ENCODE data around the gene HOXA3. TPM values are rescaled to one million over a fixed set of nuclear protein-coding genes. Genes with fewer than 3 reads are reported as not detected.

Gene HOXA3
- total and polyA plus RNA-seq, 9 of the 15 experiments (the other 6 are each of a cell fraction or from before 2014, with no cell fraction given) = 0.04 to 0.13 TPM; not detected in 7

- Histone ChIP-seq H3K27ac (ENCODE audit: extremely low read depth, low read depth, low read length) (no peak overlapping the region), H4K20me1 (replicated peaks; ENCODE audit: control insufficient read depth, insufficient read depth, low read length) (no peaks in the 10 kb centered on the region), H3K9me1 (ENCODE audit: control insufficient read depth, insufficient read depth, low read length) (no peaks in the 10 kb centered on the region), H3K27me3 (ENCODE audit: control insufficient read depth in 2 of 2, insufficient read depth in 2 of 2, low read length in 2 of 2) (peaks cover 53 to 91% of the 10 kb centered on the region in 2 experiments), H3K4me3 (no peak overlapping the region), H3K9me3 (replicated peaks; ENCODE audit: control insufficient read depth, insufficient read depth, low read depth, low read length) (no peaks in the 10 kb centered on the region), H3K9ac (ENCODE audit: insufficient read depth in 1 of 2, low read depth in 2 of 2, low read length in 2 of 2) (no peak overlapping the region), H3K4me2 (ENCODE audit: insufficient read depth, low read length) (no peak overlapping the region; the same call in 1 of the 2 replicates), H3K79me2 (ENCODE audit: control insufficient read depth, insufficient read depth, low read length) (no peaks in the 10 kb centered on the region), H3K36me3 (ENCODE audit: control insufficient read depth, insufficient read depth, low read length) (no peaks in the 10 kb centered on the region), H2AFZ (ENCODE audit: low read depth, low read length) (no peak overlapping the region), H3K4me1 (replicated peaks in 1 of 2; ENCODE audit: control insufficient read depth in 2 of 2, insufficient read depth in 2 of 2, low read length in 2 of 2) (peaks cover 0 to 16% of the 10 kb centered on the region in 2 experiments; a peak in 2 of 5 replicates)
- DNase-seq (ENCODE audit: extremely low read depth in 1 of 4, low spot score in 3 of 4) (peak; percentile 54 to 80 (median 75)), FAIRE-seq (no peak), ATAC-seq (peak; percentile 96)
- intact Hi-C loops (cut with micrococcal nuclease) (no loop called here), in situ Hi-C loops (cut with MboI) (loop anchor here (25.0 kb wide), 3 partner anchors 638 to 1263 kb away; no protein-coding TSS in a partner anchor)
- ChIA-PET CTCF (ENCODE audit: low intra/inter-chr PET ratio) (interaction anchor here (0.6 to 1.0 kb wide), 2 partner anchors 16 to 773 kb away, joined by 3 read pairs; no protein-coding TSS in a partner anchor), POLR2A (interaction anchor here (1.0 kb wide), 1 partner anchor 11 kb away, joined by 5 read pairs; no protein-coding TSS in a partner anchor)
- no TSS peak for BruUV-seq (replicated peaks)
- 7% methylated on average over 50 of the region's 58 CpGs for WGBS (ENCODE audit: insufficient coverage, low coverage, missing lambda C conversion rate)
- TF ChIP-seq PKNOX1 (IDR thresholded peaks at IDR 0.05) = peak; percentile 90
- no peak for TF ChIP-seq HIVEP1 (CRISPR knock-in tag; IDR thresholded peaks at IDR 0.05)
- TF ChIP-seq, protein P1, sequence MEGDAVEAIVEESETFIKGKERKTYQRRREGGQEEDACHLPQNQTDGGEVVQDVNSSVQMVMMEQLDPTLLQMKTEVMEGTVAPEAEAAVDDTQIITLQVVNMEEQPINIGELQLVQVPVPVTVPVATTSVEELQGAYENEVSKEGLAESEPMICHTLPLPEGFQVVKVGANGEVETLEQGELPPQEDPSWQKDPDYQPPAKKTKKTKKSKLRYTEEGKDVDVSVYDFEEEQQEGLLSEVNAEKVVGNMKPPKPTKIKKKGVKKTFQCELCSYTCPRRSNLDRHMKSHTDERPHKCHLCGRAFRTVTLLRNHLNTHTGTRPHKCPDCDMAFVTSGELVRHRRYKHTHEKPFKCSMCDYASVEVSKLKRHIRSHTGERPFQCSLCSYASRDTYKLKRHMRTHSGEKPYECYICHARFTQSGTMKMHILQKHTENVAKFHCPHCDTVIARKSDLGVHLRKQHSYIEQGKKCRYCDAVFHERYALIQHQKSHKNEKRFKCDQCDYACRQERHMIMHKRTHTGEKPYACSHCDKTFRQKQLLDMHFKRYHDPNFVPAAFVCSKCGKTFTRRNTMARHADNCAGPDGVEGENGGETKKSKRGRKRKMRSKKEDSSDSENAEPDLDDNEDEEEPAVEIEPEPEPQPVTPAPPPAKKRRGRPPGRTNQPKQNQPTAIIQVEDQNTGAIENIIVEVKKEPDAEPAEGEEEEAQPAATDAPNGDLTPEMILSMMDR (IDR thresholded peaks at IDR 0.05 in 2 of 3, conservative IDR thresholded peaks at IDR 0.05 in 1 of 3; ENCODE audit: insufficient read depth in 2 of 3, low read depth in 1 of 3, low read length in 3 of 3) = peak; percentile 64 to 82 (median 72)
- no peak for TF ChIP-seq NCOA2 (IDR thresholded peaks at IDR 0.05; ENCODE audit: partially characterized antibody in 2 of 2)
- TF ChIP-seq SRSF7 (optimal IDR thresholded peaks at IDR 0.05; ENCODE audit: low read depth, low read length) = no peak
- TF ChIP-seq, protein P2, sequence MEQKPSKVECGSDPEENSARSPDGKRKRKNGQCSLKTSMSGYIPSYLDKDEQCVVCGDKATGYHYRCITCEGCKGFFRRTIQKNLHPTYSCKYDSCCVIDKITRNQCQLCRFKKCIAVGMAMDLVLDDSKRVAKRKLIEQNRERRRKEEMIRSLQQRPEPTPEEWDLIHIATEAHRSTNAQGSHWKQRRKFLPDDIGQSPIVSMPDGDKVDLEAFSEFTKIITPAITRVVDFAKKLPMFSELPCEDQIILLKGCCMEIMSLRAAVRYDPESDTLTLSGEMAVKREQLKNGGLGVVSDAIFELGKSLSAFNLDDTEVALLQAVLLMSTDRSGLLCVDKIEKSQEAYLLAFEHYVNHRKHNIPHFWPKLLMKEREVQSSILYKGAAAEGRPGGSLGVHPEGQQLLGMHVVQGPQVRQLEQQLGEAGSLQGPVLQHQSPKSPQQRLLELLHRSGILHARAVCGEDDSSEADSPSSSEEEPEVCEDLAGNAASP (IDR thresholded peaks at IDR 0.05) = no peak
- TF ChIP-seq CXXC5 (CRISPR knock-in tag; IDR thresholded peaks at IDR 0.05) = 0 out of 2 replicates have a peak, but pooled peaks have one; percentile 27
- TF ChIP-seq, protein P3, sequence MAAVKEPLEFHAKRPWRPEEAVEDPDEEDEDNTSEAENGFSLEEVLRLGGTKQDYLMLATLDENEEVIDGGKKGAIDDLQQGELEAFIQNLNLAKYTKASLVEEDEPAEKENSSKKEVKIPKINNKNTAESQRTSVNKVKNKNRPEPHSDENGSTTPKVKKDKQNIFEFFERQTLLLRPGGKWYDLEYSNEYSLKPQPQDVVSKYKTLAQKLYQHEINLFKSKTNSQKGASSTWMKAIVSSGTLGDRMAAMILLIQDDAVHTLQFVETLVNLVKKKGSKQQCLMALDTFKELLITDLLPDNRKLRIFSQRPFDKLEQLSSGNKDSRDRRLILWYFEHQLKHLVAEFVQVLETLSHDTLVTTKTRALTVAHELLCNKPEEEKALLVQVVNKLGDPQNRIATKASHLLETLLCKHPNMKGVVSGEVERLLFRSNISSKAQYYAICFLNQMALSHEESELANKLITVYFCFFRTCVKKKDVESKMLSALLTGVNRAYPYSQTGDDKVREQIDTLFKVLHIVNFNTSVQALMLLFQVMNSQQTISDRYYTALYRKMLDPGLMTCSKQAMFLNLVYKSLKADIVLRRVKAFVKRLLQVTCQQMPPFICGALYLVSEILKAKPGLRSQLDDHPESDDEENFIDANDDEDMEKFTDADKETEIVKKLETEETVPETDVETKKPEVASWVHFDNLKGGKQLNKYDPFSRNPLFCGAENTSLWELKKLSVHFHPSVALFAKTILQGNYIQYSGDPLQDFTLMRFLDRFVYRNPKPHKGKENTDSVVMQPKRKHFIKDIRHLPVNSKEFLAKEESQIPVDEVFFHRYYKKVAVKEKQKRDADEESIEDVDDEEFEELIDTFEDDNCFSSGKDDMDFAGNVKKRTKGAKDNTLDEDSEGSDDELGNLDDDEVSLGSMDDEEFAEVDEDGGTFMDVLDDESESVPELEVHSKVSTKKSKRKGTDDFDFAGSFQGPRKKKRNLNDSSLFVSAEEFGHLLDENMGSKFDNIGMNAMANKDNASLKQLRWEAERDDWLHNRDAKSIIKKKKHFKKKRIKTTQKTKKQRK (IDR thresholded peaks at IDR 0.05; ENCODE audit: borderline replicate concordance, low read depth, low read length) = no peak
- peak; percentile 57; the same call in 1 of the 2 replicates for TF ChIP-seq SMC3 (conservative IDR thresholded peaks at IDR 0.05; ENCODE audit: insufficient read depth, low read depth, low read length)
- TF ChIP-seq MIER1 (IDR thresholded peaks at IDR 0.05; ENCODE audit: low read depth) = no peak
- TF ChIP-seq NRF1 (conservative IDR thresholded peaks at IDR 0.05 in 1 of 2, IDR thresholded peaks at IDR 0.05 in 1 of 2) = 0 out of 4 replicates have a peak, but pooled peaks of 1 of the 2 experiments have one; percentile 12
- no peak for TF ChIP-seq NR1H2 (CRISPR knock-in tag; IDR thresholded peaks at IDR 0.05)
Measured at GRCh38 chr7:27150568-27151340, 1.6 kb downstream of the HOXA3 start.

All from K562 (cell line).